ENCODE data around the gene NDUFA6. TPM values are rescaled to one million over a fixed set of nuclear protein-coding genes. Genes with fewer than 3 reads are reported as not detected.

NDUFA6 gene
- total RNA-seq, 1 donor from 2014 or later = 270 TPM

GRCh38 chr22:42062506-42063170 lies 27.9 kb downstream of the NDUFA6 start:
- no peaks in the 10 kb centered on the region for H3K9me3 ChIP-seq (replicated peaks)
- TF ChIP-seq CTCF (IDR thresholded peaks at IDR 0.05; ENCODE audit: borderline replicate concordance) = no peak
- no peak for DNase-seq

GRCh38 chr22:42061041-42061440 lies 29.5 kb downstream of the NDUFA6 start:
- peaks cover 15% of the 10 kb centered on the region for H3K9me3 ChIP-seq (replicated peaks)
- no peaks in the 10 kb centered on the region for H3K4me1 ChIP-seq
- H3K27ac ChIP-seq (replicated peaks) = no peak overlapping the region
- H3K36me3 ChIP-seq = peaks cover 74% of the 10 kb centered on the region
- intact Hi-C loops (cut with micrococcal nuclease) = no loop called here
- no peak for TF ChIP-seq CTCF (IDR thresholded peaks at IDR 0.05; ENCODE audit: borderline replicate concordance)
- no peaks in the 10 kb centered on the region for H3K27me3 ChIP-seq (ENCODE audit: low read depth)
- H3K4me3 ChIP-seq = no peak overlapping the region
- no peak for DNase-seq

More at GRCh38 chr22:42062506-42063170, 27.9 kb downstream of the NDUFA6 start:
- Histone ChIP-seq H3K36me3 (peaks cover 82% of the 10 kb centered on the region), H3K4me1 (no peaks in the 10 kb centered on the region), H3K27ac (replicated peaks) (no peak overlapping the region), H3K27me3 (ENCODE audit: low read depth) (no peaks in the 10 kb centered on the region), H3K4me3 (no peak overlapping the region)
- intact Hi-C loops (cut with micrococcal nuclease) = no loop called here

GRCh38 chr22:42060489-42060888 lies 30.1 kb downstream of the NDUFA6 start:
- no peak for TF ChIP-seq CTCF (IDR thresholded peaks at IDR 0.05; ENCODE audit: borderline replicate concordance)
- Histone ChIP-seq H3K9me3 (replicated peaks) (peaks cover 16% of the 10 kb centered on the region), H3K36me3 (peaks cover 69% of the 10 kb centered on the region), H3K27me3 (ENCODE audit: low read depth) (no peaks in the 10 kb centered on the region), H3K4me1 (no peaks in the 10 kb centered on the region), H3K4me3 (no peak overlapping the region), H3K27ac (replicated peaks) (no peak overlapping the region)
- intact Hi-C loops (cut with micrococcal nuclease) = no loop called here
- no peak for DNase-seq

GRCh38 chr22:42056757-42057511 lies 33.6 kb downstream of the NDUFA6 start:
- H3K27ac ChIP-seq (replicated peaks) = no peak overlapping the region
- no peak for DNase-seq
- TF ChIP-seq CTCF (IDR thresholded peaks at IDR 0.05; ENCODE audit: borderline replicate concordance) = no peak
- peaks cover 16% of the 10 kb centered on the region for H3K9me3 ChIP-seq (replicated peaks)
- H3K4me3 ChIP-seq = no peak overlapping the region
- intact Hi-C loops (cut with micrococcal nuclease) = no loop called here
- no peaks in the 10 kb centered on the region for H3K4me1 ChIP-seq
- no peaks in the 10 kb centered on the region for H3K27me3 ChIP-seq (ENCODE audit: low read depth)
- H3K36me3 ChIP-seq = peaks cover 47% of the 10 kb centered on the region

- no peak overlapping the region for H3K27ac ChIP-seq (replicated peaks)
- intact Hi-C loops (cut with micrococcal nuclease) = no loop called here
- no peaks in the 10 kb centered on the region for H3K4me1 ChIP-seq
- H3K4me3 ChIP-seq = no peak overlapping the region
- no peaks in the 10 kb centered on the region for H3K27me3 ChIP-seq (ENCODE audit: low read depth)
- no peak for DNase-seq
- peaks cover 16% of the 10 kb centered on the region for H3K9me3 ChIP-seq (replicated peaks)
- H3K36me3 ChIP-seq = peaks cover 8% of the 10 kb centered on the region
- no peak for TF ChIP-seq CTCF (IDR thresholded peaks at IDR 0.05; ENCODE audit: borderline replicate concordance)
Observed at GRCh38 chr22:42052765-42053164, 37.8 kb downstream of the NDUFA6 start.
